GM23338 (cell line): Measurements from ENCODE around the gene NOX5. TPM values are rescaled to one million over a fixed set of nuclear protein-coding genes. Genes with fewer than 3 reads are reported as not detected.

ENCODE experiments used
- ATAC-seq: fragments of 200-7000 bp; cut with Tn5 transposase; 3 replicates; pipeline ENCODE4 v1.9.1; 2020
- DNase-seq: peaks from one replicate; pipeline ENCODE4 v3.0.0-alpha.2; 2015; ENCODE audit warnings: low spot score
- H2AFZ ChIP-seq: fragments of 200-600 bp; sonication (generic); 2 replicates; pipeline ENCODE4 v1.8.0; 2016; ENCODE audit warnings: antibody characterized with exemption, mild to moderate bottlenecking, moderate library complexity
- H3F3A ChIP-seq: fragments of 200-600 bp; sonication (generic); replicated peaks from 2 replicates; pipeline ENCODE4 v1.8.0; 2017; ENCODE audit warnings: antibody characterized with exemption, mixed run types, low read depth
- H3K27ac ChIP-seq: fragments of 200-600 bp; sonication (generic); 2 replicates; pipeline ENCODE4 v1.6.1; 2016; ENCODE audit warnings: low read depth
- H3K27me3 ChIP-seq: fragments of 200-600 bp; sonication (generic); 2 replicates; pipeline ENCODE4 v1.8.0; 2016; ENCODE audit warnings: mild to moderate bottlenecking, mixed run types, moderate library complexity; ENCODE audit not compliant: insufficient read depth
- H3K36me3 ChIP-seq: fragments of 200-600 bp; sonication (generic); 2 replicates; pipeline ENCODE4 v1.8.0; 2016; ENCODE audit warnings: mild to moderate bottlenecking; ENCODE audit not compliant: insufficient read depth
- H3K4me1 ChIP-seq: fragments of 200-600 bp; sonication (generic); 2 replicates; pipeline ENCODE4 v1.8.0; 2016; ENCODE audit warnings: mild to moderate bottlenecking, moderate library complexity; ENCODE audit not compliant: insufficient read depth
- H3K4me2 ChIP-seq: fragments of 200-600 bp; sonication (generic); 2 replicates; pipeline ENCODE4 v1.7.1; 2017; ENCODE audit warnings: mixed run types
- H3K4me3 ChIP-seq: fragments of 200-600 bp; sonication (generic); 2 replicates; pipeline ENCODE4 v1.6.1; 2016; ENCODE audit warnings: mixed run types
- H3K79me2 ChIP-seq: fragments of 200-600 bp; sonication (generic); replicated peaks from 2 replicates; pipeline ENCODE4 v1.8.0; 2017; ENCODE audit warnings: mild to moderate bottlenecking; ENCODE audit not compliant: insufficient read depth
- H3K9me2 ChIP-seq: fragments of 200-600 bp; sonication (generic); 2 replicates; pipeline ENCODE4 v1.8.0; 2017; ENCODE audit not compliant: insufficient read depth
- H4K20me1 ChIP-seq: fragments of 200-600 bp; sonication (generic); replicated peaks from 2 replicates; pipeline ENCODE4 v1.8.0; 2017; ENCODE audit warnings: mild to moderate bottlenecking; ENCODE audit not compliant: insufficient read depth
- H3K27ac Mint-ChIP-seq: 2 replicates; pipeline ENCODE4 v1.8.0; 2020; ENCODE audit warnings: inconsistent platforms, mild to moderate bottlenecking, moderate library complexity, mixed read lengths
- H3K27me3 Mint-ChIP-seq: 3 replicates; pipeline ENCODE4 v1.8.0; 2022; ENCODE audit warnings: low read depth, mild to moderate bottlenecking, moderate library complexity, mixed read lengths, inconsistent platforms; ENCODE audit not compliant: insufficient read depth, poor library complexity
- H3K36me3 Mint-ChIP-seq: 3 replicates; pipeline ENCODE4 v1.8.0; 2021; ENCODE audit warnings: low read depth, mild to moderate bottlenecking, inconsistent platforms, moderate library complexity, mixed read lengths
- H3K4me1 Mint-ChIP-seq: 3 replicates; pipeline ENCODE4 v1.8.0; 2020; ENCODE audit warnings: mild to moderate bottlenecking, inconsistent platforms, mixed read lengths
- H3K4me3 Mint-ChIP-seq: 3 replicates; pipeline ENCODE4 v1.8.0; 2021; ENCODE audit warnings: moderate library complexity, mild to moderate bottlenecking, inconsistent platforms, mixed read lengths
- H3K9me3 Mint-ChIP-seq: 3 replicates; pipeline ENCODE4 v1.8.0; 2020; ENCODE audit warnings: moderate library complexity, mild to moderate bottlenecking, inconsistent platforms, mixed read lengths
- CREB1 ChIP-seq: fragments of 250-450 bp; sonication (Bioruptor Pico); IDR thresholded peaks from 2 replicates; pipeline ENCODE4 v1.5.0; 2020; ENCODE audit warnings: low read depth, mild to moderate bottlenecking, moderate library complexity
- EZH2 ChIP-seq: fragments of 200-600 bp; sonication (generic); IDR thresholded peaks from one replicate; pipeline ENCODE4 v1.8.0; 2017; ENCODE audit warnings: antibody characterized with exemption, mild to moderate bottlenecking, low read depth; ENCODE audit not compliant: unreplicated experiment
- EZH2phosphoT487 ChIP-seq: fragments of 200-600 bp; sonication (generic); IDR thresholded peaks from one replicate; pipeline ENCODE4 v1.8.1; 2018; ENCODE audit warnings: antibody characterized with exemption; ENCODE audit not compliant: unreplicated experiment
- JUNB ChIP-seq: IDR thresholded peaks from one replicate; pipeline ENCODE4 v1.6.1; 2016; ENCODE audit warnings: antibody characterized with exemption; ENCODE audit not compliant: unreplicated experiment
- NANOG ChIP-seq: IDR thresholded peaks from 2 replicates; pipeline ENCODE4 v1.6.1; 2016; ENCODE audit warnings: antibody characterized with exemption, borderline replicate concordance
- POLR2AphosphoS5 ChIP-seq: IDR thresholded peaks from 2 replicates; pipeline ENCODE4 v1.6.1; 2016; ENCODE audit warnings: antibody characterized with exemption, low read depth
- STAT1 ChIP-seq: IDR thresholded peaks from one replicate; pipeline ENCODE4 v1.6.1; 2016; ENCODE audit warnings: antibody characterized with exemption; ENCODE audit not compliant: unreplicated experiment
- ZNF114 ChIP-seq: fragments of 250-450 bp; sonication (Bioruptor Pico); IDR thresholded peaks from 2 replicates; pipeline ENCODE4 v1.5.0; 2020; ENCODE audit warnings: mild to moderate bottlenecking, moderate library complexity
- ZNF331 ChIP-seq: fragments of 250-450 bp; sonication (Bioruptor Pico); IDR thresholded peaks from 2 replicates; pipeline ENCODE4 v1.5.0; 2020; ENCODE audit warnings: low read depth, mild to moderate bottlenecking, moderate library complexity
- polyA plus RNA-seq: library from polyadenylated mRNA; unstranded; fragments of >200 nt; fragmentation: Nextera tagmentation; extraction: Ambion mirVana; gene quantifications from 2 replicates; pipeline ENCODE4 v1.2.1, GENCODE V29; 2016
- total RNA-seq: library from RNA; depleted of rRNA; stranded (reverse); fragments of >200 nt; shearing (Covaris generic); gene quantifications from 2 replicates; pipeline ENCODE4 v1.2.3, GENCODE V29; 2014
- TF ChIP-seq, protein P1 (sequence below): fragments of 250-450 bp; sonication (Bioruptor Pico); IDR thresholded peaks from 2 replicates; pipeline ENCODE4 v1.5.0; 2020; ENCODE audit warnings: mild to moderate bottlenecking, moderate library complexity
- TF ChIP-seq, protein P2 (sequence below): IDR thresholded peaks from one replicate; pipeline ENCODE4 v1.6.1; 2018; ENCODE audit warnings: antibody characterized with exemption; ENCODE audit not compliant: unreplicated experiment
- TF ChIP-seq, protein P3 (sequence below): IDR thresholded peaks from 2 replicates; pipeline ENCODE4 v1.6.1; 2016; ENCODE audit warnings: antibody characterized with exemption
- TF ChIP-seq, protein P4 (sequence below), 2 experiments: fragments of 200-600 bp in 1 of 2; sonication (generic) in 1 of 2; conservative IDR thresholded peaks; 2 replicates each; pipeline versions ENCODE4 v1.5.1 to v1.6.1; 2016 to 2017; ENCODE audit warnings: antibody characterized with exemption in 2 of 2, low read depth in 2 of 2, mild to moderate bottlenecking in 2 of 2, moderate library complexity in 1 of 2

The NOX5 gene
- total and polyA plus RNA-seq, 2 experiments from 2014 or later, result 0.03 TPM; not detected in 1

DNA sequence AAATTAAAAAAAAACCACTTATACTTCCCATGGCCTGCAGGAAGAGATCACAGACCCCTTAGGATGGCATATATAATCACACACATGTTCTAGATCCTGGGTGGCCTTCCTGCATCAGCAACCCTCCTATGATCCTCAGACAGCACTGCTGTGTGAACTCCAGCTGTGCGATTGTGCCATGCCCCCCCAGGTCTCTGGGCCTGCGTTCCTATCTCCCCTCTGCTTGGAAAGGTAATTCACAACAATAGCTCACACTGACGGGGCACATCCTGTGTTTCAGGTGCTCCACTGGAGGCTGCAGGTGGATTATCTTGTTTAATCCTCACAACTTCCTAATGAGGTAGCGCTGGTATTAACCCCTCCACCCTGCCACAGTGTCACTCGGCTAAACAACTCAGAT lies 74.8 kb downstream of the NOX5 start:
- peak overlapping the region; percentile 77 for H3K4me2 ChIP-seq
- no peaks in the 10 kb centered on the region for H3K79me2 ChIP-seq
- TF ChIP-seq, protein P1, sequence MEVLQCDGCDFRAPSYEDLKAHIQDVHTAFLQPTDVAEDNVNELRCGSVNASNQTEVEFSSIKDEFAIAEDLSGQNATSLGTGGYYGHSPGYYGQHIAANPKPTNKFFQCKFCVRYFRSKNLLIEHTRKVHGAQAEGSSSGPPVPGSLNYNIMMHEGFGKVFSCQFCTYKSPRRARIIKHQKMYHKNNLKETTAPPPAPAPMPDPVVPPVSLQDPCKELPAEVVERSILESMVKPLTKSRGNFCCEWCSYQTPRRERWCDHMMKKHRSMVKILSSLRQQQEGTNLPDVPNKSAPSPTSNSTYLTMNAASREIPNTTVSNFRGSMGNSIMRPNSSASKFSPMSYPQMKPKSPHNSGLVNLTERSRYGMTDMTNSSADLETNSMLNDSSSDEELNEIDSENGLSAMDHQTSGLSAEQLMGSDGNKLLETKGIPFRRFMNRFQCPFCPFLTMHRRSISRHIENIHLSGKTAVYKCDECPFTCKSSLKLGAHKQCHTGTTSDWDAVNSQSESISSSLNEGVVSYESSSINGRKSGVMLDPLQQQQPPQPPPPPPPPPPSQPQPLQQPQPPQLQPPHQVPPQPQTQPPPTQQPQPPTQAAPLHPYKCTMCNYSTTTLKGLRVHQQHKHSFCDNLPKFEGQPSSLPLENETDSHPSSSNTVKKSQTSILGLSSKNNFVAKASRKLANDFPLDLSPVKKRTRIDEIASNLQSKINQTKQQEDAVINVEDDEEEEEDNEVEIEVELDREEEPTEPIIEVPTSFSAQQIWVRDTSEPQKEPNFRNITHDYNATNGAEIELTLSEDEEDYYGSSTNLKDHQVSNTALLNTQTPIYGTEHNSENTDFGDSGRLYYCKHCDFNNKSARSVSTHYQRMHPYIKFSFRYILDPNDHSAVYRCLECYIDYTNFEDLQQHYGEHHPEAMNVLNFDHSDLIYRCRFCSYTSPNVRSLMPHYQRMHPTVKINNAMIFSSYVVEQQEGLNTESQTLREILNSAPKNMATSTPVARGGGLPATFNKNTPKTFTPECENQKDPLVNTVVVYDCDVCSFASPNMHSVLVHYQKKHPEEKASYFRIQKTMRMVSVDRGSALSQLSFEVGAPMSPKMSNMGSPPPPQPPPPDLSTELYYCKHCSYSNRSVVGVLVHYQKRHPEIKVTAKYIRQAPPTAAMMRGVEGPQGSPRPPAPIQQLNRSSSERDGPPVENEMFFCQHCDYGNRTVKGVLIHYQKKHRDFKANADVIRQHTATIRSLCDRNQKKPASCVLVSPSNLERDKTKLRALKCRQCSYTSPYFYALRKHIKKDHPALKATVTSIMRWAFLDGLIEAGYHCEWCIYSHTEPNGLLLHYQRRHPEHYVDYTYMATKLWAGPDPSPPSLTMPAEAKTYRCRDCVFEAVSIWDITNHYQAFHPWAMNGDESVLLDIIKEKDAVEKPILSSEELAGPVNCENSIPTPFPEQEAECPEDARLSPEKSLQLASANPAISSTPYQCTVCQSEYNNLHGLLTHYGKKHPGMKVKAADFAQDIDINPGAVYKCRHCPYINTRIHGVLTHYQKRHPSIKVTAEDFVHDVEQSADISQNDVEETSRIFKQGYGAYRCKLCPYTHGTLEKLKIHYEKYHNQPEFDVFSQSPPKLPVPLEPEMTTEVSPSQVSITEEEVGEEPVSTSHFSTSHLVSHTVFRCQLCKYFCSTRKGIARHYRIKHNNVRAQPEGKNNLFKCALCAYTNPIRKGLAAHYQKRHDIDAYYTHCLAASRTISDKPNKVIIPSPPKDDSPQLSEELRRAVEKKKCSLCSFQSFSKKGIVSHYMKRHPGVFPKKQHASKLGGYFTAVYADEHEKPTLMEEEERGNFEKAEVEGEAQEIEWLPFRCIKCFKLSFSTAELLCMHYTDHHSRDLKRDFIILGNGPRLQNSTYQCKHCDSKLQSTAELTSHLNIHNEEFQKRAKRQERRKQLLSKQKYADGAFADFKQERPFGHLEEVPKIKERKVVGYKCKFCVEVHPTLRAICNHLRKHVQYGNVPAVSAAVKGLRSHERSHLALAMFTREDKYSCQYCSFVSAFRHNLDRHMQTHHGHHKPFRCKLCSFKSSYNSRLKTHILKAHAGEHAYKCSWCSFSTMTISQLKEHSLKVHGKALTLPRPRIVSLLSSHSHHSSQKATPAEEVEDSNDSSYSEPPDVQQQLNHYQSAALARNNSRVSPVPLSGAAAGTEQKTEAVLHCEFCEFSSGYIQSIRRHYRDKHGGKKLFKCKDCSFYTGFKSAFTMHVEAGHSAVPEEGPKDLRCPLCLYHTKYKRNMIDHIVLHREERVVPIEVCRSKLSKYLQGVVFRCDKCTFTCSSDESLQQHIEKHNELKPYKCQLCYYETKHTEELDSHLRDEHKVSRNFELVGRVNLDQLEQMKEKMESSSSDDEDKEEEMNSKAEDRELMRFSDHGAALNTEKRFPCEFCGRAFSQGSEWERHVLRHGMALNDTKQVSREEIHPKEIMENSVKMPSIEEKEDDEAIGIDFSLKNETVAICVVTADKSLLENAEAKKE, result no peak
- TF ChIP-seq, protein P2, sequence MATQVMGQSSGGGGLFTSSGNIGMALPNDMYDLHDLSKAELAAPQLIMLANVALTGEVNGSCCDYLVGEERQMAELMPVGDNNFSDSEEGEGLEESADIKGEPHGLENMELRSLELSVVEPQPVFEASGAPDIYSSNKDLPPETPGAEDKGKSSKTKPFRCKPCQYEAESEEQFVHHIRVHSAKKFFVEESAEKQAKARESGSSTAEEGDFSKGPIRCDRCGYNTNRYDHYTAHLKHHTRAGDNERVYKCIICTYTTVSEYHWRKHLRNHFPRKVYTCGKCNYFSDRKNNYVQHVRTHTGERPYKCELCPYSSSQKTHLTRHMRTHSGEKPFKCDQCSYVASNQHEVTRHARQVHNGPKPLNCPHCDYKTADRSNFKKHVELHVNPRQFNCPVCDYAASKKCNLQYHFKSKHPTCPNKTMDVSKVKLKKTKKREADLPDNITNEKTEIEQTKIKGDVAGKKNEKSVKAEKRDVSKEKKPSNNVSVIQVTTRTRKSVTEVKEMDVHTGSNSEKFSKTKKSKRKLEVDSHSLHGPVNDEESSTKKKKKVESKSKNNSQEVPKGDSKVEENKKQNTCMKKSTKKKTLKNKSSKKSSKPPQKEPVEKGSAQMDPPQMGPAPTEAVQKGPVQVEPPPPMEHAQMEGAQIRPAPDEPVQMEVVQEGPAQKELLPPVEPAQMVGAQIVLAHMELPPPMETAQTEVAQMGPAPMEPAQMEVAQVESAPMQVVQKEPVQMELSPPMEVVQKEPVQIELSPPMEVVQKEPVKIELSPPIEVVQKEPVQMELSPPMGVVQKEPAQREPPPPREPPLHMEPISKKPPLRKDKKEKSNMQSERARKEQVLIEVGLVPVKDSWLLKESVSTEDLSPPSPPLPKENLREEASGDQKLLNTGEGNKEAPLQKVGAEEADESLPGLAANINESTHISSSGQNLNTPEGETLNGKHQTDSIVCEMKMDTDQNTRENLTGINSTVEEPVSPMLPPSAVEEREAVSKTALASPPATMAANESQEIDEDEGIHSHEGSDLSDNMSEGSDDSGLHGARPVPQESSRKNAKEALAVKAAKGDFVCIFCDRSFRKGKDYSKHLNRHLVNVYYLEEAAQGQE, result no peak
- TF ChIP-seq ZNF331, result no peak
- TF ChIP-seq CREB1 (CRISPR knock-in tag), result no peak
- no peak for TF ChIP-seq EZH2phosphoT487
- TF ChIP-seq ZNF114 (CRISPR knock-in tag), result no peak
- TF ChIP-seq, protein P3, sequence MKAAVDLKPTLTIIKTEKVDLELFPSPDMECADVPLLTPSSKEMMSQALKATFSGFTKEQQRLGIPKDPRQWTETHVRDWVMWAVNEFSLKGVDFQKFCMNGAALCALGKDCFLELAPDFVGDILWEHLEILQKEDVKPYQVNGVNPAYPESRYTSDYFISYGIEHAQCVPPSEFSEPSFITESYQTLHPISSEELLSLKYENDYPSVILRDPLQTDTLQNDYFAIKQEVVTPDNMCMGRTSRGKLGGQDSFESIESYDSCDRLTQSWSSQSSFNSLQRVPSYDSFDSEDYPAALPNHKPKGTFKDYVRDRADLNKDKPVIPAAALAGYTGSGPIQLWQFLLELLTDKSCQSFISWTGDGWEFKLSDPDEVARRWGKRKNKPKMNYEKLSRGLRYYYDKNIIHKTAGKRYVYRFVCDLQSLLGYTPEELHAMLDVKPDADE, result no peak; the same call in 1 of the 2 replicates
- no peak for TF ChIP-seq STAT1
- TF ChIP-seq JUNB, result no peak
- TF ChIP-seq NANOG, result no peak
- TF ChIP-seq, protein P4, sequence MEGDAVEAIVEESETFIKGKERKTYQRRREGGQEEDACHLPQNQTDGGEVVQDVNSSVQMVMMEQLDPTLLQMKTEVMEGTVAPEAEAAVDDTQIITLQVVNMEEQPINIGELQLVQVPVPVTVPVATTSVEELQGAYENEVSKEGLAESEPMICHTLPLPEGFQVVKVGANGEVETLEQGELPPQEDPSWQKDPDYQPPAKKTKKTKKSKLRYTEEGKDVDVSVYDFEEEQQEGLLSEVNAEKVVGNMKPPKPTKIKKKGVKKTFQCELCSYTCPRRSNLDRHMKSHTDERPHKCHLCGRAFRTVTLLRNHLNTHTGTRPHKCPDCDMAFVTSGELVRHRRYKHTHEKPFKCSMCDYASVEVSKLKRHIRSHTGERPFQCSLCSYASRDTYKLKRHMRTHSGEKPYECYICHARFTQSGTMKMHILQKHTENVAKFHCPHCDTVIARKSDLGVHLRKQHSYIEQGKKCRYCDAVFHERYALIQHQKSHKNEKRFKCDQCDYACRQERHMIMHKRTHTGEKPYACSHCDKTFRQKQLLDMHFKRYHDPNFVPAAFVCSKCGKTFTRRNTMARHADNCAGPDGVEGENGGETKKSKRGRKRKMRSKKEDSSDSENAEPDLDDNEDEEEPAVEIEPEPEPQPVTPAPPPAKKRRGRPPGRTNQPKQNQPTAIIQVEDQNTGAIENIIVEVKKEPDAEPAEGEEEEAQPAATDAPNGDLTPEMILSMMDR (conservative IDR thresholded peaks at IDR 0.05; ENCODE audit: low read depth in 2 of 2), result no peak
- TF ChIP-seq EZH2, result no peak
- TF ChIP-seq POLR2AphosphoS5, result no peak
- H3K4me1 ChIP-seq, result peaks cover 86% of the 10 kb centered on the region
- no peak overlapping the region for H2AFZ ChIP-seq
- no peaks in the 10 kb centered on the region; the same call in 2 of the 3 replicates for H3K36me3 Mint-ChIP-seq
- H3K4me3 Mint-ChIP-seq, result peak overlapping the region; percentile 36; the same call in 2 of the 3 replicates
- peak; percentile 53 for DNase-seq
- H3K4me1 Mint-ChIP-seq, result peaks cover 91% of the 10 kb centered on the region
- peaks cover 37% of the 10 kb centered on the region for H3F3A ChIP-seq
- ATAC-seq, result peak; percentile 15
- H3K27ac ChIP-seq, result peak overlapping the region; percentile 89
- peaks cover 10% of the 10 kb centered on the region for H3K27me3 ChIP-seq
- H3K27ac Mint-ChIP-seq, result peak overlapping the region; percentile 96
- no peaks in the 10 kb centered on the region for H4K20me1 ChIP-seq
- H3K9me2 ChIP-seq, result no peaks in the 10 kb centered on the region
- H3K27me3 Mint-ChIP-seq, result peaks cover 21% of the 10 kb centered on the region
- H3K9me3 Mint-ChIP-seq, result no peaks in the 10 kb centered on the region
- H3K4me3 ChIP-seq, result peak overlapping the region; percentile 42
- no peaks in the 10 kb centered on the region for H3K36me3 ChIP-seq
